GM19395 (cell line): Measurements from ENCODE around the gene GNAI1.

ENCODE experiments used
- ATAC-seq: cut with Tn5 transposase; IDR thresholded peaks from one replicate; pipeline ENCODE4 v1.9.1; 2021; ENCODE audit warnings: mild to moderate bottlenecking, moderate library complexity; ENCODE audit not compliant: unreplicated experiment

The GNAI1 gene

GRCh38 chr7:80244206-80244916 lies 109.7 kb downstream of the GNAI1 start:
- no peak for ATAC-seq

- ATAC-seq: no peak
Measured at GRCh38 chr7:80247144-80247543, 112.5 kb downstream of the GNAI1 start.

- no peak for ATAC-seq
Measured at GRCh38 chr7:80247891-80248290, 113.3 kb downstream of the GNAI1 start.

- ATAC-seq: no peak
Measured at GRCh38 chr7:80249184-80249583, 114.6 kb downstream of the GNAI1 start.

DNA sequence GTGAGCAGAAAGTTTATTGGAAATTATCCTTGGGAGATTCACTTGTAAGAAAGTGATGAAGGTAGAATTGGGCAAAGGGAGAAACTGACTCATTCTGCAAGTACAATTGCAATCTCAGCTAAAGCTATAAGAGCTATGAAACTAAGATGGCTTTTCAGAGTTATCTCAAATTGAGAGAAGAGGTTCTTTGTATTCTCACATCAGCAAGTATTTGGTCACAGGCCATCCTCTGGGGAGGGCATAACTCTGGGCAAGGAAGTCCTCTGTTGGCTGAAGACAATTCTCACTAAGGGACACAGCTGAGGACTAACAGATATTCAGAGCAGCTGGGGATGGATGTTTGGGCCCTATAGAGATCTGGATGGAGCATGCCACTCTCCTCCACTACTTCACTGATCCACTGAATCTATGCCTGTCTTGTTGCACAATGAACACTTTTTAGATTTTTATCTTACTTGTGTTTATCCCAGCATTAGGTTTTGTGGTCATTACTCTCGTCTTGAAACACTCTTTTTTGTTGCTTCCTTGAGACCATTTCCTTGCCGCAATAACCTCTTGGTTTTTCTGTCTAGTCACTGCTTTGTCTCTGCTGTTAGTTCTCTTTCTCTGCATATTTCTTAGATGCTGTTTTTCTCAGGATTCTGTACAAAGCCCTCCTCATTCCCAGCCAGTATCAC lies 115.1 kb downstream of the GNAI1 start:
- no peak for ATAC-seq

DNA sequence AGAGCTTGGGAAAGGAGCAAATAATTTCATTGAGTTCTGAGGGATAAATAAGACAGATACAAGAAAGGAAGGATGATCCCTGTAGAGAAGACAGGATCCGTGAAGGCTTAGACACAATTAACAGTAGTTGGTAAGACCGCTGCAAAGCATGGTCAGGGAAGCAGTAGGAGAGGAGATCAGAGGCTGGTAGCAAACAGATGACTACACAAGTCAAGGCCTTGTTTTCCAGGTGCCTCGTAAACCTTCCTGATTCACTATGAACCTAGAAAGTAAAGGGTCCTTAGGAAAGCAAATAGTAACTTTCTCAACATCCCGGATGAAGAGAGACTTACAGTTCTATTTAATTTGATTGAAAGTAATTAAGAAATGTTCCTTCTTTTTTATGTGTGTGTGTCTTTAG lies 118.6 kb downstream of the GNAI1 start:
- ATAC-seq: no peak

GRCh38 chr7:80253653-80254052 lies 119.0 kb downstream of the GNAI1 start:
- ATAC-seq: no peak

GRCh38 chr7:80255656-80256055 lies 121.0 kb downstream of the GNAI1 start:
- no peak for ATAC-seq

GRCh38 chr7:80257756-80258155 lies 123.1 kb downstream of the GNAI1 start:
- ATAC-seq: no peak

GRCh38 chr7:80260606-80261005 lies 126.0 kb downstream of the GNAI1 start:
- no peak for ATAC-seq

- no peak for ATAC-seq
Measured at GRCh38 chr7:80263333-80263732, 128.7 kb downstream of the GNAI1 start.

- ATAC-seq: no peak
Measured at GRCh38 chr7:80263821-80264220, 129.2 kb downstream of the GNAI1 start.

DNA sequence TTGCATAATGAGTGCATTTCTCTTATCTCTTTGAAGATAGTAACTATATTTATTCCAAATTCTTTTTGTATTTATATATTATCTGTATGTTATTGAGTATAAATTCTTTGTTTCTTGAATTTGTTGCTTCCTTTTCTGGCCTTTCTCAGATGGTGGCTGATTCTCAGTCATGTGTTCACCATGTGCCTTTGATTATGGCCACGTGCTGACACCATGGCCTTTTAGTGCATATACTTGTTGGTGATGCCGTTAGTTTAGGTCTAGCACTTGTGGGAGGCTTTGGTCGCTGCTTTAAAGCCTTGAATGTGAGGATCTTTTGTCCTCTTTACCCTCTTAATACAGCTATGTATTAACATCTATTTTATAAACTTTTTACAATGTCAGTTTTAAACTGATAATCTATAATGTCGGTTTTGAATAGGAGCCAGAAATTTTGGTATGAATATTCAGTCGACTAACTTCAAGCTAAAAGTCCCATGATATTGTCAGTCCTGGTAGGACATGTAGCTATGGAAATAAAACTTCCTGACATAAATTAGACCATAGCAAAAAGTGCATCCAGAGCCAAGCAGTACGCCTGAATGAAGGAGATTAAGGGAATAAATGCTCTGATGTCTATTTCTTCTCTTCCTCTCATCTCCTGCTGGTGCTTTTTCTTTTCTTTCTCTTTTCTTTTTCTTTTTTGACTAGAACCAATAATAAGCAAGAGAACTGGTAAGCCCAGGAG lies 130.3 kb downstream of the GNAI1 start:
- no peak for ATAC-seq

- ATAC-seq: no peak
Measured at GRCh38 chr7:80272560-80273239, 138.1 kb downstream of the GNAI1 start.

- ATAC-seq: no peak
Measured at GRCh38 chr7:80273327-80273726, 138.7 kb downstream of the GNAI1 start.

DNA sequence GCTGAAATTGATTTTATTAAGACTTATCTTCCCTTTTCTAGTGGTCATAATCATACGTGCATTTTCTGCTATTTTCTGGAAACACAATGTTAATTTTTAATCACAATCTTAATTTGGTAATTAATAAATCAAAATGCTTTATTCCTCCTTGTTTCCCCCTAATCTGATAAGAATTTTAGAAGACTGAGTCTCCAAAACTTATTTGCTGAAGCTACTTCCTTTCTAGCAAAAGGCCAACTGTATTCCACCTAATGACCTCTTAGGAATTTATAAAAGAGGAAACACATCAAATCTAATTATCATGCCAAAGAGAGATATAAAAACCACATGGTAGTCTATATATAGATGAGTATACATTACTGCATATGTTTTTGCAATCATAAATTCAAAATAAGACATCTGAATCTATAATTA lies 140.6 kb downstream of the GNAI1 start:
- ATAC-seq: no peak
